AG10803 (cell line): ENCODE results near the gene PTPRG.

Experiments used
- DNase-seq: peaks from one replicate; pipeline ENCODE4 v3.0.0; 2010; ENCODE audit warnings: low read depth
- H3K4me3 ChIP-seq: 2 replicates; pipeline ENCODE4 v1.5.1; 2011; ENCODE audit warnings: mild to moderate bottlenecking, low read length, control low read depth
- TF ChIP-seq, protein P1 (sequence below): conservative IDR thresholded peaks from 2 replicates; pipeline ENCODE4 v1.5.1; 2011; ENCODE audit warnings: mild to moderate bottlenecking, low read length, control low read depth, inconsistent platforms

Gene PTPRG

DNA sequence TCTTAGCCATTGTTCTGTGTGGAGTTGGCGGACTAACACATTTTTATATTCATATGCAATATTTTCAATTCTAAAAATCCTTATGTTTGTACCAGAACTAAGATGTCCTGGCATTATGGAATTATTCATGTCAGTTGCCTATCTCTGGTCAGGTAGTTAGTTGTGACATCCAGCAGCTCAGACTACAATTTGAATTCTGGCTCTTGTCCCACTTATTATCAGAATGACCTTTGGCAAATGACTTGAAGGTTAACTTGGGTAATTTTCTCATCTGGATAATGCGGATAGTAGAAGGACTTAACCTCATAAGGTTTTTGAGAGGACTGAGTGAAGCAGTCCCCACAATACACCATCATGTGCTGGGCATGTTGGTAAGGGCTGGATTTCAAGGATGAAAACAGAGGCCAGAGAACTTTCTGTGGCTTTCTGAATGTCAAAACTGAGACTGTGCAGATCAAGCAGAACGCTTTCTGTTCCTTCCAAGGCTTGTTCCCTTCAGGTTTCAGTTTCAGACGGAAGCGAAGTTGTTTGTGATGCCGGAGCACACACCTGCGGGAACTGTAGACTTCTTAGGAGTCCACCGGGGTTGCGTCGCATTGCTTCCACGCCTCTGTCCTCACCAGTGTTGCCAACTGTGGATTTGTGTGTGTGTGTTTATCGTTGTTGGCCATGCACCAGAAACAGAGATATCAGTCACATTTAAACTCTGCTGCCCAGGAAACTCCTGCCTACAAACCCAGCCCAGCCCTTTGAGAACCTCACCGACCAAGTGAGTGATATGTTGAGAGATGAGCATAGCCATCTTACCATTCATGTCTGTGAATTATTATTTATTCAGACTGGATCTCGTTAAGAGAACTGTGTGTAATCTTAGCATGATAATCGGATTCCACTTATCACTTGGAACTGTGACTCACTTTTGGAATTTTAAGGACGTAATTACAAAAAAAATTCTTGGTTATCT, 76.0 kb downstream of the PTPRG start:
- peak; percentile 12 for DNase-seq
- TF ChIP-seq, protein P1, sequence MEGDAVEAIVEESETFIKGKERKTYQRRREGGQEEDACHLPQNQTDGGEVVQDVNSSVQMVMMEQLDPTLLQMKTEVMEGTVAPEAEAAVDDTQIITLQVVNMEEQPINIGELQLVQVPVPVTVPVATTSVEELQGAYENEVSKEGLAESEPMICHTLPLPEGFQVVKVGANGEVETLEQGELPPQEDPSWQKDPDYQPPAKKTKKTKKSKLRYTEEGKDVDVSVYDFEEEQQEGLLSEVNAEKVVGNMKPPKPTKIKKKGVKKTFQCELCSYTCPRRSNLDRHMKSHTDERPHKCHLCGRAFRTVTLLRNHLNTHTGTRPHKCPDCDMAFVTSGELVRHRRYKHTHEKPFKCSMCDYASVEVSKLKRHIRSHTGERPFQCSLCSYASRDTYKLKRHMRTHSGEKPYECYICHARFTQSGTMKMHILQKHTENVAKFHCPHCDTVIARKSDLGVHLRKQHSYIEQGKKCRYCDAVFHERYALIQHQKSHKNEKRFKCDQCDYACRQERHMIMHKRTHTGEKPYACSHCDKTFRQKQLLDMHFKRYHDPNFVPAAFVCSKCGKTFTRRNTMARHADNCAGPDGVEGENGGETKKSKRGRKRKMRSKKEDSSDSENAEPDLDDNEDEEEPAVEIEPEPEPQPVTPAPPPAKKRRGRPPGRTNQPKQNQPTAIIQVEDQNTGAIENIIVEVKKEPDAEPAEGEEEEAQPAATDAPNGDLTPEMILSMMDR = no peak
- peak overlapping the region; percentile 10 for H3K4me3 ChIP-seq

DNA sequence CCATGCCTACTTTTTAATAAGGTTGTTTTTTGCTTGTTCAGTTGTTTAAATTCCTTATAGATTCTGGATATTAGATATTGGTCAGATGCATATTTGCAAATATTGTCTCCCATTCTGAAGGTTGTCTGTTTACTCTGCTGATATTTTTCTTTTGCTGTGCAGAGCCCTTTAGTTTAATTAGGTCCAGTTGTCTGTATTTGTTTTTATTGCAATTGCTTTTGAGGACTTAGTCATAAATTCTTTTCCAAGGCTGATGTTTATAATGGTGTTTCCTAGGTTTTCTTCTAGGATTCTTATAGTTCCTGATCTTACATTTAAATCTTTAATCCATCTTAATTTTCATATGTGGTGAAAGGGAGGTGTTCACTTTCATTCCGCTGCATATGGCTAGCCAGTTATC, 77.4 kb downstream of the PTPRG start:
- TF ChIP-seq, protein P1 = no peak
- H3K4me3 ChIP-seq = no peak overlapping the region
- peak; percentile 60 for DNase-seq

DNA sequence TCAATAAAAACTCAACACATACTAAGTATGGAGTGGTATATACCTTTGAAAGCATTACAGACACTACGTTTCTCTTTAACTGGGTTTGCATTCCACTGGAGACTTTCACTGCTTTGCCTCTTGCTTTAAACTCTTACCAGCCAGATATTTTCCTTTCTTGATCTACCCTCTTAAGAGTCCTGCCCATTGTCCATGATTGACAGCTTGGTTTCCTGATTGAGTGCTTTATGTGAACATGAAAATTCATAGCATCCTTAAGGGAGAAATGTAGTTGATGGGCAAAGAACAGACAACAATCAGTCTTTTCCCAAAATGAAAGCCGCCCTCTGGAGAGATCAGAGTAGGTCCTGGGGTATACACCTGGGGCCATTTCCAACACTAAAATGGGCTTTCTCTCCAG, 78.6 kb downstream of the PTPRG start:
- TF ChIP-seq, protein P1 = no peak
- no peak for DNase-seq
- H3K4me3 ChIP-seq = no peak overlapping the region

DNA sequence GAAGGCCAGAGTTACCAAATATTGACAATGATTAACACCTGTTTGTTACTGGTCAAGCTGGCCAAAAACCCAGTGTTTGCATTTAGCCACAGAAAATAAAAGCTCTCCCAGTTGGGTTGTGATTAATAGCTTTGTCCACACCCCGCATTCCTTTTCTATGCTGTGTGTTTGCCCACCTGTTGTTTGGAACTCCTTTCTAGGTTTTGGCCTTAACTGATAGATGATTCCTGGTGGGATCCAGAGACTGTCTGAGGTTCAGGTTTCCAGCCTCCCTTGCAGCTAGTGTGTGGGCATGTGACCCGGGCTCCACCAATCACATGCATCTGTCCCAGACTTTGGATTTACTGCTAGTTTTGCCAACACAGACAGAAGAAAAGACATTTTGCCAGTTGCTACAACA, 83.8 kb downstream of the PTPRG start:
- no peak for DNase-seq
- TF ChIP-seq, protein P1 = no peak
- no peak overlapping the region for H3K4me3 ChIP-seq

DNA sequence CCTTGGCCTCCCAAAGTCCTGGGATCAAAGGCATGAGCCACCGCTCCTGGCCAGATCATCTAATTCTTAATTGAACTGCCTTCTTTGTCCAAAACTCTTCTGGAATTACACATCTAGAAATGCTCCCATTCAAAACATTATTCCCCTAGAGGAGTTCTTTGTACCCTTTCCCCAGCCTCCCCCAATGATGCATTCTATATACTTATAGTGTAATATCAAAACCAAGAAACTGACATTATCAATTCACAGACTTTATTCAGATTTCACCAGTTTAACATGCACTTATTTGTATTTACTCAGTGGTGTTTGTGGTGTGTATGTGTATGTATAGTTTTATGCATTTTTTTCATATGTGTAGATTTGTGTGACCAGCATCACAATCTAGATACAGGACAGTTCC, 85.0 kb downstream of the PTPRG start:
- TF ChIP-seq, protein P1 = no peak

DNA sequence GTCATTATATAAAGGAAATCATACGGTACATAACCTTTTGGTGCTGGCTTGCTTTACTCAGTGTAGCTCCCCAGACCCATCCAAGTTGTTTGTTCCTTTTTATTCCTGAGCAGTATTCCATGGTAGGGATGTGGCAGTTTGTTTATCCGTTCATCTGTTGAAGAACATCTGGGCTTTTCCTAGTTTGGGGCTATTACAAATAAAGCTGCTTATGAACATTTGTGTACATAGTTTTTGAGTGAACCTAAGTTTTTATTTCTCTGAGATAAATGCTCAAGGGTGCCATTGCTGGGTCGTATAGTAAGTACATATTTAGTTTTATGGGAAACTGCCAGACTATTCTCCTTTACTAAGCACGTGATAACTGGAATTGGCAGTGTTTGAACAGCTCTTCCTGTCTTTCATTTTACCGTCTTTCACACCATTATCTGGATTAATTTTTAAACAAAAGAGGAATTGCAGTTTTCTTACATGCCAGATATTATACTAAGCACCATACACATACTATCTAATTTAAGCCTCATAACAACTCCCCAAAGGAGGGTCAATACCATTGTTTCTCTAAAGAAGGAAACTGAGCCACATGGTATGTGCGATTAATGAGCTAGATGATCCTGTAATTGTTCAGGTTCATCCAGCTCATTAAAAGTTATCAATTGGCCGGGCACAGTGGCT, 85.6 kb downstream of the PTPRG start:
- TF ChIP-seq, protein P1 = no peak
- H3K4me3 ChIP-seq = no peak overlapping the region
- no peak for DNase-seq

More for the DNA sequence above, 85.0 kb downstream of the PTPRG start:
- H3K4me3 ChIP-seq = no peak overlapping the region
- no peak for DNase-seq
